A673 (cell line): ENCODE measurements around the gene EEFSEC. TPM values are rescaled to one million over a fixed set of nuclear protein-coding genes. Genes with fewer than 3 reads are reported as not detected.

ENCODE experiments used
- BruUV-seq: library from RNA; stranded (reverse); fragments of 400-500 nt; replicated peaks from 2 replicates; lab custom pipeline; 2021; lab: Mats Ljungman, UMichigan
- CTCF ChIA-PET: fragments of 300-600 bp; sonication (Branson Sonifier 250); formaldehyde crosslinking; loops from one replicate; lab custom pipeline; 2022; ENCODE audit warnings: antibody characterized with exemption; lab: Charles Lee
- POLR2A ChIA-PET: fragments of 300-600 bp; sonication (Branson Sonifier 250); formaldehyde crosslinking; loops from one replicate; lab custom pipeline; 2022; ENCODE audit warnings: antibody characterized with exemption; ENCODE audit not compliant: low non-redundant PET; lab: Charles Lee
- DNase-seq: peaks from one replicate; pipeline ENCODE4 v3.0.0-alpha.2; 2015; ENCODE audit warnings: low spot score
- H3K27ac ChIP-seq: fragments of 200-600 bp; sonication (generic); 2 replicates; pipeline ENCODE4 v1.5.1; 2016; ENCODE audit warnings: mixed run types, low read depth, mild to moderate bottlenecking, mixed read lengths, antibody characterized with exemption, low read length; ENCODE audit not compliant: poor library complexity, severe bottlenecking
- H3K27me3 ChIP-seq: fragments of 200-600 bp; sonication (generic); replicated peaks from 2 replicates; pipeline ENCODE4 v1.6.1; 2017; ENCODE audit warnings: mixed run types, low read depth, mild to moderate bottlenecking, mixed read lengths, antibody characterized with exemption, low read length; ENCODE audit not compliant: insufficient read depth, poor library complexity
- H3K36me3 ChIP-seq: fragments of 200-600 bp; sonication (generic); 2 replicates; pipeline ENCODE4 v1.6.1; 2016; ENCODE audit warnings: mixed run types, mild to moderate bottlenecking, mixed read lengths, antibody characterized with exemption, low read length; ENCODE audit not compliant: insufficient read depth, poor library complexity, severe bottlenecking
- H3K4me1 ChIP-seq: fragments of 200-600 bp; sonication (generic); 2 replicates; pipeline ENCODE4 v1.6.1; 2017; ENCODE audit warnings: mixed run types, mild to moderate bottlenecking, mixed read lengths, antibody characterized with exemption, low read length; ENCODE audit not compliant: insufficient read depth, poor library complexity, severe bottlenecking
- H3K4me3 ChIP-seq: fragments of 200-600 bp; sonication (generic); 2 replicates; pipeline ENCODE4 v1.5.1; 2016; ENCODE audit warnings: low read depth, mixed run types, mild to moderate bottlenecking, mixed read lengths, low read length; ENCODE audit not compliant: poor library complexity, severe bottlenecking
- H3K9me3 ChIP-seq: fragments of 200-600 bp; sonication (generic); 2 replicates; pipeline ENCODE4 v1.6.1; 2016; ENCODE audit warnings: mixed run types, low read depth, mild to moderate bottlenecking, mixed read lengths, antibody characterized with exemption, low read length; ENCODE audit not compliant: poor library complexity, severe bottlenecking
- CTCF ChIP-seq: fragments of 300-800, 200-600 bp; sonication (generic); conservative IDR thresholded peaks from 2 replicates; pipeline ENCODE4 v1.5.1; 2017; ENCODE audit warnings: low read depth, mild to moderate bottlenecking, antibody characterized with exemption, low read length, moderate library complexity, mixed read lengths
- EZH2 ChIP-seq: fragments of 200-600 bp; sonication (generic); IDR thresholded peaks from 2 replicates; pipeline ENCODE4 v1.6.1; 2017; ENCODE audit warnings: borderline replicate concordance, low read depth, mild to moderate bottlenecking, mixed read lengths, antibody characterized with exemption, low read length; ENCODE audit not compliant: poor library complexity, severe bottlenecking
- intact Hi-C: fragments of 100-400 bp; cut with micrococcal nuclease; formaldehyde crosslinking; loops from one replicate; pipeline ENCODE4 v1.10.0; 2022; ENCODE audit not compliant: unreplicated experiment
- total RNA-seq: library from RNA; stranded (reverse); gene quantifications from 2 replicates; pipeline ENCODE4 v1.2.3, GENCODE V29; 2021

Gene EEFSEC
- total RNA-seq, 1 experiment from 2014 or later: 19.7 TPM

DNA sequence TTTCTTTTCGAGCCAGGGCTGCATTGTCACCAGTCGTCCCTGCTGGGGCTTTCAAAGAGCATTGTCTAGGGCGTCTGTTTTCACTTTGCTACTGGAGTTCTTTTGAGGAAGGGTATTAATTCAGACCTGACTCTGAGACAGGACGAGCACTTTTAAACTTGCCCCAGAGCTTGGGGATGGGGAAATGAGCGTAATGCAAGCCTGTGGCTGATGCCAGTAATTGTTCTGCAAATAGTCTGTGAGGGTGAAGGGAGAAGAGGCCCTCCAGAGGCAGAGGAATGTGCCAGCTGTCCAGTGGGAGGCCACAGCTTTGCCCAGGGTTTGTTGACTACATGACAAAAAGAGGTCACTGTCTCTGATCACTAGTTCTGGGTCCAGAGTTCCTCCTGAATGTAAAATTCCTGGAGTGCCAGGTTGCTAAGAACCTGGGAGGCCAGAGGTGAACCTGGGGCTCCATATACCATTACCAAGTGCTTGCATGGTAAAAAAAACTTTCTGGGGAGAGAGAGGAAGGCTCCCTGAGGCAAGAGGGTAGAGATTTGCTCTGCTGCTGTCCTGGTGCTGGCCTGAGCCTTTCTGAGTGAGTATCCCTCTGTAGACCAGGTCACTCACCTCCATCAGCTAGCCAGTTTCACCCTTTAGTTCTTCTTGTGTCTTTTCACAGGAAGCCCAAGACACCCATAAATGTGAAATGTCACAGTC lies 14.8 kb downstream of the EEFSEC start:
- H3K27me3 ChIP-seq: no peaks in the 10 kb centered on the region
- H3K4me3 ChIP-seq: no peak overlapping the region
- no peaks in the 10 kb centered on the region for H3K36me3 ChIP-seq
- ChIA-PET POLR2A (no interaction called here), CTCF (no interaction called here)
- no peak overlapping the region for H3K27ac ChIP-seq
- H3K4me1 ChIP-seq: peaks cover 3% of the 10 kb centered on the region
- H3K9me3 ChIP-seq: no peaks in the 10 kb centered on the region
- BruUV-seq: no TSS peak
- intact Hi-C loops: no loop called here
- TF ChIP-seq EZH2: no peak
- no peak for TF ChIP-seq CTCF
- DNase-seq: no peak

DNA sequence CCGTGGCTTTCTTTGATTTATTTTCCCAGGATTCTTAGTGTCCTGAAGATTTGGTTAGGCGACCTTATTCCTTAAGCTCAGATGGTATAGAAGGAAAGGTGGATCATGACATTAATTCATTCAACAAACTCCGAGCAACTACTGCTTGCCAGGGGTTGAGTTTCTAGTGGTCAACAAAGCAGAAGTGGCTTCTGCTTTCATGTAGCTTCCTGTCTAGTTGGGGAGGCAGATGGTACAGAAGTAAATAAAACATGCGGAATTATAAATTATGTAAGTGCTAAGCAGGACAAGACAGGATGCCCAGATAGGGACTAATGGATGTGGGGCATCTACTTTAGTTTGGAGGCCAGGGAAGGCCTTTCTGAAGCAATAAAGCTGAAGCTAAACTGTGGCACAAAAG lies 15.6 kb downstream of the EEFSEC start:
- no peaks in the 10 kb centered on the region for H3K9me3 ChIP-seq
- no peaks in the 10 kb centered on the region for H3K27me3 ChIP-seq
- peaks cover 3% of the 10 kb centered on the region for H3K4me1 ChIP-seq
- H3K36me3 ChIP-seq: no peaks in the 10 kb centered on the region
- no peak for DNase-seq
- no peak for TF ChIP-seq EZH2
- TF ChIP-seq CTCF: no peak
- POLR2A ChIA-PET: interaction anchor here (0.6 kb wide), 1 partner anchor 249 kb away, joined by 3 read pairs; no protein-coding TSS in a partner anchor
- no TSS peak for BruUV-seq
- no peak overlapping the region for H3K27ac ChIP-seq
- H3K4me3 ChIP-seq: no peak overlapping the region
- intact Hi-C loops: no loop called here
- CTCF ChIA-PET: interaction anchor here (0.5 kb wide), 1 partner anchor 413 kb away, joined by 3 read pairs; no protein-coding TSS in a partner anchor

DNA sequence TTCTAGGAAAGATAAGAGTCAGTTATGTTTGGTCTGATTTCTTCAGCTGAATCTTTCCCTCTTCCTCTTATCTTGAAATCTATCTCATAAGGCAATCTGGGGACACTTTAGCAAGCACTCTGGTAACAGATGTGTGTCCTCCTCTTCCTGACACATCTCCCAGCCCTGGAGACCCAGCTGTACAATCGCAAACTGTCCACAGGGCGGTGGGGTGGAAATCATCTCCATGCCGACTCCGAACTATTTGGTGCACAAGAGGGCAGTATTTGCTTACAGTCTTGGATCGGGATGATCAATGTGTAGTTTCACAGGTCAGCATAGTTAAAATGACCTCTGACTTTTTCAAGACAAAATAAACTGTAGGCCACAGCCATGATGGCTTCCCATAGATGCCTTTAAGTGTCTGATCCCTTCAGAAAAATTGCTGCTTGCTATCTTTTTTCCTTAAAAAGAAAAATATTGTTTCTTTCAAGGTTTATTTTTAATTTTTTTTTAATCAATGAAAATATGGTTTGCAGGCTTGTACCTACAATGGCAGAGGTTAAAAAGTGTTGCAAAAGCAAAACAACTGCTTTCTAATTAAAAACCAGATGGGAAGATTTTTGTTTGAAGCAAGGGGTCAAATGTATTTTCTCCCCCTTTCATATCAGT lies 17.7 kb downstream of the EEFSEC start:
- TF ChIP-seq EZH2: no peak
- peak; percentile 77 for TF ChIP-seq CTCF
- Histone ChIP-seq H3K27me3 (no peaks in the 10 kb centered on the region), H3K4me3 (no peak overlapping the region), H3K36me3 (no peaks in the 10 kb centered on the region), H3K9me3 (no peaks in the 10 kb centered on the region), H3K27ac (no peak overlapping the region), H3K4me1 (peaks cover 3% of the 10 kb centered on the region)
- intact Hi-C loops: loop anchor here (5.0 to 10.0 kb wide), 2 partner anchors 154 to 316 kb away; no protein-coding TSS in a partner anchor
- BruUV-seq: no TSS peak
- POLR2A ChIA-PET: no interaction called here
- DNase-seq: peak; percentile 77
- CTCF ChIA-PET: interaction anchor here (0.7 to 0.9 kb wide), 2 partner anchors 404 to 411 kb away, joined by 3 to 4 read pairs; no protein-coding TSS in a partner anchor
